Mesodermal cell (in vitro differentiated cells): Measurements from ENCODE around the gene CWH43.
"Not testable (repeated sequence)": the region's sequence is repeated elsewhere in the genome, so short reads cannot be mapped to it uniquely, and the experiment has no call there.

Experiments used
- H3K27ac ChIP-seq: 2 replicates; pipeline ENCODE4 v1.7.0; 2013; ENCODE audit warnings: mild to moderate bottlenecking, low read depth, low read length, moderate library complexity; ENCODE audit not compliant: severe bottlenecking
- H3K36me3 ChIP-seq: 2 replicates; pipeline ENCODE4 v1.7.1; 2013; ENCODE audit warnings: mild to moderate bottlenecking, low read length, moderate library complexity; ENCODE audit not compliant: control insufficient read depth, insufficient read depth
- H3K4me1 ChIP-seq: one replicate; pipeline ENCODE4 v1.7.1; 2013; ENCODE audit warnings: mild to moderate bottlenecking, low read length; ENCODE audit not compliant: insufficient read depth, control insufficient read depth, poor library complexity, severe bottlenecking
- H3K4me3 ChIP-seq: 2 replicates; pipeline ENCODE4 v1.7.0; 2013; ENCODE audit warnings: low read length, control low read depth, mild to moderate bottlenecking; ENCODE audit not compliant: insufficient read depth, poor library complexity, severe bottlenecking; ENCODE audit errors: extremely low read depth
- H3K9me3 ChIP-seq: 2 replicates; pipeline ENCODE4 v1.7.1; 2013; ENCODE audit warnings: mild to moderate bottlenecking, low read length, moderate library complexity; ENCODE audit not compliant: control insufficient read depth
- WGBS, 2 experiments: methylation state at CpG; one replicate each; pipeline ENCODE4 v1.1.5; 2013; ENCODE audit warnings: missing lambda C conversion rate in 2 of 2; ENCODE audit not compliant: insufficient coverage in 2 of 2; 5-methylcytosine and 5-hydroxymethylcytosine counted together

The CWH43 gene

GRCh38 chr4:48976041-48976440, 10.0 kb upstream of the CWH43 start:
- Histone ChIP-seq H3K27ac (no peak overlapping the region), H3K9me3 (no peaks in the 10 kb centered on the region), H3K4me1 (no peaks in the 10 kb centered on the region), H3K36me3 (no peaks in the 10 kb centered on the region), H3K4me3 (no peak overlapping the region)
- WGBS, 2 experiments = 75 to 100% methylated on average over 1 of the region's 4 CpGs

- no peak overlapping the region for H3K4me3 ChIP-seq
- no peak overlapping the region for H3K27ac ChIP-seq
- H3K4me1 ChIP-seq = no peaks in the 10 kb centered on the region
- WGBS, 2 experiments = 86 to 100% methylated on average over 1 of the region's 6 CpGs
- no peaks in the 10 kb centered on the region for H3K36me3 ChIP-seq
- no peaks in the 10 kb centered on the region for H3K9me3 ChIP-seq
Measured at GRCh38 chr4:48979914-48980579, 6.0 kb upstream of the CWH43 start.

- H3K27ac ChIP-seq, H3K4me1 ChIP-seq, H3K4me3 ChIP-seq, H3K9me3 ChIP-seq, H3K36me3 ChIP-seq: not testable (repeated sequence)
- 77 to 100% methylated on average over 2 of the region's 2 CpGs for WGBS, 2 experiments
Measured at GRCh38 chr4:48984005-48984404, 2.1 kb upstream of the CWH43 start.

GRCh38 chr4:48985602-48985975, 486 bp upstream of the CWH43 start:
- H3K9me3 ChIP-seq = no peaks in the 10 kb centered on the region
- no peak overlapping the region for H3K27ac ChIP-seq
- no peaks in the 10 kb centered on the region for H3K36me3 ChIP-seq
- no peaks in the 10 kb centered on the region for H3K4me1 ChIP-seq
- WGBS, 2 experiments = 35 to 38% methylated on average over 15 to 18 of the region's 18 CpGs
- H3K4me3 ChIP-seq = no peak overlapping the region

GRCh38 chr4:48986654-48987164, 634 bp downstream of the CWH43 start:
- H3K9me3 ChIP-seq = no peaks in the 10 kb centered on the region
- WGBS, 2 experiments = 75 to 77% methylated on average over 15 to 27 of the region's 27 CpGs
- H3K36me3 ChIP-seq = no peaks in the 10 kb centered on the region
- H3K4me1 ChIP-seq = no peaks in the 10 kb centered on the region
- H3K27ac ChIP-seq = no peak overlapping the region
- no peak overlapping the region for H3K4me3 ChIP-seq

- H3K4me3 ChIP-seq = no peak overlapping the region
- no peak overlapping the region for H3K27ac ChIP-seq
- 51 to 67% methylated on average over 3 of the region's 5 CpGs for WGBS, 2 experiments
- H3K4me1 ChIP-seq = no peaks in the 10 kb centered on the region
- H3K36me3 ChIP-seq = no peaks in the 10 kb centered on the region
- no peaks in the 10 kb centered on the region for H3K9me3 ChIP-seq
Measured at GRCh38 chr4:48989461-48990203, 3.6 kb downstream of the CWH43 start.

GRCh38 chr4:48991357-48991756, 5.3 kb downstream of the CWH43 start:
- H3K36me3 ChIP-seq = no peaks in the 10 kb centered on the region
- 79 to 80% methylated on average over 1 to 2 of the region's 3 CpGs for WGBS, 2 experiments
- H3K27ac ChIP-seq = no peak overlapping the region
- no peaks in the 10 kb centered on the region for H3K9me3 ChIP-seq
- H3K4me3 ChIP-seq = no peak overlapping the region
- no peaks in the 10 kb centered on the region for H3K4me1 ChIP-seq

- peaks cover 3% of the 10 kb centered on the region for H3K9me3 ChIP-seq
- WGBS, 2 experiments = no CpG with 5 or more reads among the region's 3 CpGs
- no peak overlapping the region for H3K4me3 ChIP-seq
- no peaks in the 10 kb centered on the region for H3K36me3 ChIP-seq
- no peaks in the 10 kb centered on the region for H3K4me1 ChIP-seq
- no peak overlapping the region for H3K27ac ChIP-seq
Measured at GRCh38 chr4:48997962-48998361, 11.9 kb downstream of the CWH43 start.

- no peak overlapping the region for H3K4me3 ChIP-seq
Measured at GRCh38 chr4:48998440-48998839, 12.4 kb downstream of the CWH43 start.

GRCh38 chr4:49000806-49001205, 14.7 kb downstream of the CWH43 start:
- H3K27ac ChIP-seq = no peak overlapping the region
- H3K4me1 ChIP-seq = no peaks in the 10 kb centered on the region
- no peak overlapping the region for H3K4me3 ChIP-seq
- peaks cover 3% of the 10 kb centered on the region for H3K9me3 ChIP-seq
- no peaks in the 10 kb centered on the region for H3K36me3 ChIP-seq

More at GRCh38 chr4:48998440-48998839, 12.4 kb downstream of the CWH43 start:
- peaks cover 3% of the 10 kb centered on the region for H3K9me3 ChIP-seq
- WGBS, 2 experiments = 85 to 94% methylated on average over 2 to 4 of the region's 6 CpGs
- no peak overlapping the region for H3K27ac ChIP-seq
- H3K36me3 ChIP-seq = no peaks in the 10 kb centered on the region
- H3K4me1 ChIP-seq = no peaks in the 10 kb centered on the region

GRCh38 chr4:49002931-49003330, 16.9 kb downstream of the CWH43 start:
- Histone ChIP-seq H3K36me3 (no peaks in the 10 kb centered on the region), H3K9me3 (peaks cover 8% of the 10 kb centered on the region), H3K4me1 (no peaks in the 10 kb centered on the region), H3K4me3 (no peak overlapping the region), H3K27ac (no peak overlapping the region)
